GM12892 (cell line): ENCODE measurements around the gene INO80E.
A peak's percentile ranks its signal among the peaks of the same experiment; 100 is the strongest.

Source experiments
- DNase-seq: peaks from one replicate; pipeline ENCODE4 v3.0.0; 2011; ENCODE audit not compliant: insufficient read length
- FAIRE-seq: peaks from 2 replicates; lab custom pipeline; 2011; peaks lifted over from hg19 to GRCh38; lab: Jason Lieb, UNC
- POLR2A ChIP-seq: IDR thresholded peaks from 2 replicates; pipeline ENCODE4 v1.6.1; 2011; ENCODE audit warnings: low read depth, low read length, control low read depth
- POLR2AphosphoS5 ChIP-seq: IDR thresholded peaks from 2 replicates; pipeline ENCODE4 v1.6.1; 2011; ENCODE audit warnings: low read depth, low read length, control low read depth
- TAF1 ChIP-seq: IDR thresholded peaks from 2 replicates; pipeline ENCODE4 v1.6.1; 2011; ENCODE audit warnings: low read depth, mild to moderate bottlenecking, control low read depth, low read length, borderline replicate concordance

Gene INO80E

DNA sequence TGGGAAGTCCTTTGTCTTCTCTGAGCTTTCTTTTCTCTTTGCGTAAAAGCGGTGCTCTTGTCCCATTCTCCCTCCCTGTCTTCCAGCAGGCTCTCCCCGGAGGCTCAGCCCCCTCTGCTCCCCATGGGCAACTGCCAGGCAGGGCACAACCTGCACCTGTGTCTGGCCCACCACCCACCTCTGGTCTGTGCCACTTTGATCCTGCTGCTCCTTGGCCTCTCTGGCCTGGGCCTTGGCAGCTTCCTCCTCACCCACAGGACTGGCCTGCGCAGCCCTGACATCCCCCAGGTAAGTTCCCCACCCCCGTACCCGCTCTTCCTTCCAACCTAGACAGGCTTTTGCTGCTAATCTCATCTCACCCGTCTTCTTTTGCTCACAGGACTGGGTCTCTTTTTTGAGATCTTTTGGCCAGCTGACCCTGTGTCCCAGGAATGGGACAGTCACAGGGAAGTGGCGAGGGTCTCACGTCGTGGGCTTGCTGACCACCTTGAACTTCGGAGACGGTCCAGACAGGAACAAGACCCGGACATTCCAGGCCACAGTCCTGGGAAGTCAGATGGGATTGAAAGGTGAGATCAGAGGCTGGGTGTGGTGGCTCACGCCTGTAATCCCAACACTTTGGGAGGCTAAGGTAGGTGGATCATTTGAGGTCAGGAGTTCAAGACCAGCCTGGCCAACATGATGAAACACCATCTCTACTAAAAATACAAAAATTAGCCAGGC lies 32.9 kb upstream of the INO80E start:
- FAIRE-seq (no peak), DNase-seq (no peak)
- no peak for TF ChIP-seq POLR2AphosphoS5
- TF ChIP-seq POLR2A = no peak
- TF ChIP-seq TAF1 = no peak

DNA sequence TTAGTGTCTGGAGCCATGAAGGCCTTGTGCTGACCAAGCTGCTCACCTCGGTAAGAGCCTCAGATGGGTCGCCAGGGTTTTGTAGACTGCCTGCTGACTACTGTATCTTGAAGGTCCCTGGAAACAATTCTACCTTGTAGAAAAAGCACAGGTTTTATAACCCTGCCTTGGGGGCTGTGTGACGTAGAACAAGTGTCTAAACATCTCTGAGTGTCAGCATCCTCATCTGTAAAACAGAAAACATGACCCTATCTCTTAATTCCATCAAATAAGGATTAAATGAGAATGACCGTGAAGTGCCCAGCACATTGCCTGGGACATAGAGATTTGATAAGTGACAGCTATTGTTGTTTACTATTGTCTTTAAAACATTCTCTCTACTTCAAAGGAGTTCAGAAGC lies 27.8 kb upstream of the INO80E start:
- FAIRE-seq = no peak
- DNase-seq = no peak
- no peak for TF ChIP-seq POLR2A
- no peak for TF ChIP-seq POLR2AphosphoS5
- TF ChIP-seq TAF1 = no peak

DNA sequence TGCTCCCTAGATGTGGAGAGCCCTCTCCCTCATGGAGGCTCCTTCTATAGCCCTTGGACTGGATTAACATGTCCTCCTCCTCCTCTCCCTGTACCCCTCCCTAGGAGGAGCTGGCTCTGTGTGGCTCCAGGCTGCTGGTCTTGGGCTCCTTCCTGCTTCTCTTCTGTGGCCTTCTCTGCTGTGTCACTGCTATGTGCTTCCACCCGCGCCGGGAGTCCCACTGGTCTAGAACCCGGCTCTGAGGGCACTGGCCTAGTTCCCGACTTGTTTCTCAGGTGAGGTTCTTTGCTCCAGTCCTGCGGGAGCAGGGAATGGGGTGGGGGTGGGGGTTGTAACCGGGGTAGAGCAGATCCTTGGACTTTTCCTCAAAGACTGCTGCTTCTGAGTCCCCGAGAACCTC lies 24.7 kb upstream of the INO80E start:
- no peak for FAIRE-seq
- DNase-seq = no peak
- no peak for TF ChIP-seq POLR2AphosphoS5
- no peak for TF ChIP-seq TAF1
- no peak for TF ChIP-seq POLR2A

DNA sequence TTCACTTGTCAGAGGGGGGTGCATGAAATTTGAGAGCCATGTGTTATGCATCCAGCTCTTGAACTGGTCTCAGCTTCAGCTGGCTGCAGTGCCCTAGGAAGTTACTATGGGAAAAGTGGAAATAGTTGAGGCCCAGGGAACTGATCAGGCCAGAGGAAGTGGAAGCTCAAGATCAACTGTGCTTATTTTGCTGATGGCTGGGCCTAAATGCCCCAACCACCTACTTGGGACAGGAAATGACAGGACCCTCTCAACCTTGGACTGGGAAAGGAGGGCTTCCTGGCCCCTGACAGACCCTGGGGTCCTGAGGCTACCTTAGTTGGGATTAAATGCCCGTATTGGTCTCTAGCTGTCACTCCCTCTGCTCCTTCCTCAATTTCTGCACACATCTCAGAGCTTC lies 23.5 kb upstream of the INO80E start:
- TF ChIP-seq POLR2AphosphoS5 (no peak), TAF1 (no peak), POLR2A (no peak)
- DNase-seq = no peak
- FAIRE-seq = no peak

DNA sequence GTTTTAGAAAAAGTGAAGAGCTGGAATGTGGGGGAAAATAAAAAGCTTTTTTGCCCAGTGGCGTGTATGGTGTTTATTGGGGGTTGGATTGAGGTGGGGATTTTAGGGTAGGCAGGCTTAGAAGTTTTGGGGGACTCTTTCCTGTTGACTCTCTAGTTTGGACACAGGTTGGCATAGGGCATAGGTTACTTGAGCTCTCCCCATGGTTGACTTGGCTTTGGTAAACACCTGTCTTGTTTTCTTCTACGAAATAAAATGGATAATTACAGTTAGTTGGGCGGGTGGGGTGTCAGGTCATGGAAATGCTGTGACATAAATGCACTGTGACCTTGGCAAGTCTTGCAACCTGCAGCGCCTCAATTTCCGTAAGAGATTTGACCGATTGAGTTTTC lies 23.1 kb upstream of the INO80E start:
- TF ChIP-seq POLR2A (no peak), POLR2AphosphoS5 (no peak), TAF1 (no peak)
- DNase-seq (no peak), FAIRE-seq (no peak)

DNA sequence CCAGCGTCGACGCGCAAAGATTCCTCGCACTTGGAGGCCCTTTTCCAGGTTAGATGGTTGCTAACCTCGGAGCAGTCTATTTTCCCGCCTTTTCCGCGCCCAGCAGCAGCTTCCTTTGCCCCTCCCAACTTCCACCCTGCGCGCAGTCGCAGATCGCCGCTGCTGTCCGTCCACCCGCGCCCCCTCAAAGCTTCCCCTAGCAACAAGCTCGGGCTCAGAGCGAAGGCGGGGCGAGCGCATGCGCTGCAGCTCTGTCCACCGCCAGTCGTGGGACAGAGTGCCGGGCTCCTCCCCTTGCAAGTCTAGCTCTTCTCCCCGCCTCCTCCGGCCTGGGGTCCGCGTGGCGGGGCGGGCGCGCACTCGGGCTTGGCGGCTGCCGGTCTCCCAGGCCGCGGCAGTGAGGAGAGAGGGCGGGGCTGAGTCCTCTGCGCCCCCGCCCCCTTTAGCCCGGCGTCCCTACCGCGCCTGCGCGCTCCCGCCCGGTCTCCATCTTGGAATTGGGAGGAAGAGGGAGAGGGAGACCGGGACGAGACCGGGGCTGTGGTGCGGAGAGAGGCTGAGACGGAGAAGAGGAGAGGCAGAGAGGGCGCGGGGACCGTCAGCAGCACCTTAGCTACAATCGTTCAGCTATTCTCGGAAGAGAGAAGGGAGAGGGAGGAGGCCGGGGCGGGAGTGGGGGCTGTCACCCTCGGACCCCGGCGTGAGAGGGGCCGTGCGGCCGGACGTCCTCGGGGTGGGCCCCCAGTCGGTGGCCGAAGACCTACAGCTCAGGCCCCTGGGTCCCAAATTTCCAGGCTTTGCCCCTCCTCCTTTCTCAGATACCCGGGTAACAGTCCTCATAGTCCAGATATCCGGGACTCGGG lies 22.4 kb upstream of the INO80E start, which contains the start of gene TAOK2:
Gene TAOK2, plus strand, starts transcription at position 485 of the 863 bp plus-strand sequence. CDS start 3,905 bp downstream, outside the sequence.
- peak; percentile 81 for TF ChIP-seq POLR2AphosphoS5
- peak; percentile 84 for TF ChIP-seq POLR2A
- no peak for TF ChIP-seq TAF1
- DNase-seq (peak; percentile 99), FAIRE-seq (peak; percentile 92)

DNA sequence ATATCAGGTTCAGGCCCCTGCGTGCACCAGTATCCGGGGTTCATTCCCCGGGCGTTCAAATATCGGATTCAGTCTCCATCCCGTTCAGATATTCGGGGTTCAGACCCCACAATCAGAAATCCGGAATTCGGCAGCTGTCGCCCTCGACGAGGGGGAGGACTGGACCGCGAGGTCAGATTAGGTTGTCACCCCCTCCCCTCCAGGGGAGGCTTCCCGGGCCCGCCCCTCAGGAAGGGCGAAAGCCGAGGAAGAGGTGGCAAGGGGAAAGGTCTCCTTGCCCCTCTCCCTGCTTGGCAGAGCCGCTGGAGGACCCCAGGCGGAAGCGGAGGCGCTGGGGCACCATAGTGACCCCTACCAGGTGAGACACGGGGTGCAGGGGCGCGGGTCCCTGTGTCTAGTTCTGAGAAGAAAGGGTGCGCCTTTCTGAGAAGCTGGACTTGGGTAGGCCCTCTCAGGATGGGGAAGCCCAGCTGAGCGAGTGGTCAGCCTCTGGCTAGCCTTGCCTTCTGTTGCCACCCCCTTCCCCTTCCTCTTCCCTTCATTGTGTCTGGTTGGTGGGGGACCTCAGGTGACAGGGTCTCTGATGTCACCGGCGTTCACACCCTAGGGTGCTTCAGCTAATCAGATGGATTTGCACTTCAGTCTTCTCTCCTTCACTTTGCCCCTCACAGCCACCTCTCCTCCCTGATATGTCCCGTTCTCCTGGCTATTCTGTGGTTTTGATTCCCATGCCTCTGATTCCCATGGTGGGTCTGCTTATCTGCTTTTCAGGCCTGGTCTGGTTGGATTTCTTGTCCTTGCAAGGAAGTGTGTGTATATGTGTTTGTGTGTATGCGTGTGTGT lies 21.5 kb upstream of the INO80E start:
- DNase-seq (no peak), FAIRE-seq (no peak)
- TF ChIP-seq TAF1 = no peak
- TF ChIP-seq POLR2A = no peak
- TF ChIP-seq POLR2AphosphoS5 = no peak

DNA sequence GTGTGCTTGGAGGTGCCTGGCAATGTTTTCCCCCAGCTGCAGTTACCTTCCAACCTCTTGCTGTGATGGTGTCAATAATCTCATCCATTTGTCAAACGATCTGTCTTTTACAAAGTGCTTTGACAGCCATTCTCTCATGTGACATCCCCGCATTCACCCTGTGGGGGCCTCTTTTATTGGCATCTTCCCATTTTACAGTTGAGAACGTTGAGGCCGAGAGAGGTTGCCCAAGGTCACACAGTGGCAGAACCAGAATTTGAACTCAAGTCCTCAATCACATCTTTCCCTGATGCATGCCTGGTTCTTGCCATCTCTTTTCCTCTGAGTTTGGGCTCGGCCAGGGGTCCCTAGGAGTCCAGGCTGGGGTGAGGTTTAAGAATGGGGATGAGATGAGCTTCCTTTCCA lies 20.9 kb upstream of the INO80E start:
- DNase-seq (no peak), FAIRE-seq (no peak)
- no peak for TF ChIP-seq POLR2A
- TF ChIP-seq POLR2AphosphoS5 = no peak
- TF ChIP-seq TAF1 = no peak

DNA sequence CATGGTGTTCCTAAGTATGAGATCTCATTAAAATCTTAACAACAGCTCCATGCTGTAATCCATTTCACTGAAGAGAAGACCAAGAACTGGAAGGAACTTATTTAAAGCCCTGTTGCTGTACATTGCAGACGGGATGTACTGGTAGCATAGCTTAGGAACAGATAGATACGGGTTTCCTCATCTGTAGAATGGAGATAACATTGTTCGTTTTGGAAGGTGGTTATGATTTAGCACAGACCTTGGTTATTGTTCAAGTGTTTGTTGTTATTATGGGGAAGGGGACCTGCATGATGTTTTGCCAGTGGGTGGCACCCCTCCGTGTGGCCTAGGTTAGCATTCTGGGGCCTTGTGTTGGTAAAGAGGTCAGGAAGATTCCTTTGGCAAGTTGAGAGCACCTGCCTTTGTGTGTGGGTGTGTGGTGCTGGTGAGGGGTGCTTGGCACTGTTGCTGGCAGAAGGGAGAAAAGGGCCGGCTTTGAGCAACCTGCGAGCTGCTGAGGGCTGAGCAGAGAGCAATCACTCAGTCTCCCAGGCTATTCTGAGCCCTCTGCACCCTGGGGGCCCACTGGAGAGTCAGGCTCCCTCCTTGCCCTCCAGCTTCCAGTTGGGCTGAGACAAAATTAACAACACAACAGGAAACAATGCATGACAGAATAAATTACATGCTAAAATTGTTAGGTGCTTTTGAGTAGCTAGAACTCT lies 20.1 kb upstream of the INO80E start:
- TF ChIP-seq TAF1 (no peak), POLR2A (no peak), POLR2AphosphoS5 (no peak)
- no peak for FAIRE-seq
- DNase-seq = no peak

DNA sequence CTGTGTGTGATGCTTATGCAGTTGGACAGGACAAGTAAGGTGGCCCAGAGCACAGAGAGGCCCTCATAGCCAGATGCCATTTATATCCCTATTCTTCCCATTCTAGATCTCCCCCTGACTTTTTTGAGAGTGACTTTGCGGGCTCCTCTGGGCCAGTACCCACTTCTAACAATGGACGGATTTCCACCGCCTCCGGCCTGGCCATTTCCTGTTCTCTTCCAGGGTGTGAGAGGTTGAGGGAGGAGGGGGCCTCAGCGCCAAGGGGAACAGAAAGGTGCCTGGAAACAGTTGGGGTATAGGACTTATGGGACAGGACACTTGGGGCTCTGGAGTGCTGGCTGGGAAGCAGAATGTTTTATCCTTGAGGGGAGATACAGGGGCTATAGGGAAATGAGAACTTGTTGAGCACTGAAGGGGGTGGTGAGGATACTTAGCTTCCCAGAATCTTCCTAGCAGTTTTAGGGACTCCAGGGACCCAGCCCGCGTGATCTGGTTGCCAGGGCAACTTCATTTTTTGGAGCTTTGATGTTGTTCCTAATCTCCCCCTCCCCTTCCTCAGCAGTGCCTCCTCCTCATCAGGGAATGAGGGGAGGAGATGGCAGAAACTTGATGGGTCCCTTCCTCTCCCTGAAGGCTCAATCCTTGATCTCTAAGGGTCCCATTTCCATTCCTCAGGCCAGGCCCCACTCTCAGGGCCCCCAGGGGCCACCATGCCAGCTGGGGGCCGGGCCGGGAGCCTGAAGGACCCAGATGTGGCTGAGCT lies 18.8 kb upstream of the INO80E start:
- FAIRE-seq (no peak), DNase-seq (no peak)
- TF ChIP-seq POLR2AphosphoS5 = no peak
- TF ChIP-seq TAF1 = no peak
- TF ChIP-seq POLR2A = no peak
